ENCODE data around the gene ATP8B4.
"Not testable (repeated sequence)": the region's sequence is repeated elsewhere in the genome, so short reads cannot be mapped to it uniquely, and the experiment has no call there.

Gene ATP8B4

GRCh38 chr15:50119063-50120040 lies at the start of gene ATP8B4:
TSS of gene ATP8B4 (minus strand) at chr15:50119233. CDS start at chr15:50106966, 12,267 bp downstream.
- DNase-seq (ENCODE audit: low read depth): no peak

GRCh38 chr15:50168379-50168778 lies 49.3 kb upstream of the ATP8B4 start:
- no peak for DNase-seq (ENCODE audit: low read depth)

GRCh38 chr15:50167110-50167509 lies 48.1 kb upstream of the ATP8B4 start:
- no peak for DNase-seq (ENCODE audit: low read depth)

GRCh38 chr15:50166216-50166615 lies 47.2 kb upstream of the ATP8B4 start:
- DNase-seq (ENCODE audit: low read depth): no peak

GRCh38 chr15:50164458-50164857 lies 45.4 kb upstream of the ATP8B4 start:
- no peak for DNase-seq (ENCODE audit: low read depth)

GRCh38 chr15:50163719-50164410 lies 44.8 kb upstream of the ATP8B4 start:
- no peak for DNase-seq (ENCODE audit: low read depth)

GRCh38 chr15:50162969-50163718 lies 44.1 kb upstream of the ATP8B4 start:
- peak; percentile 54 for DNase-seq (ENCODE audit: low read depth)

GRCh38 chr15:50158236-50158635 lies 39.2 kb upstream of the ATP8B4 start:
- not testable (repeated sequence) for DNase-seq (ENCODE audit: low read depth)

GRCh38 chr15:50151476-50151875 lies 32.4 kb upstream of the ATP8B4 start:
- DNase-seq (ENCODE audit: low read depth): no peak

- no peak for DNase-seq (ENCODE audit: low read depth)
Measured at GRCh38 chr15:50150851-50151250, 31.8 kb upstream of the ATP8B4 start.

GRCh38 chr15:50150349-50150748 lies 31.3 kb upstream of the ATP8B4 start:
- no peak for DNase-seq (ENCODE audit: low read depth)

GRCh38 chr15:50149090-50149489 lies 30.1 kb upstream of the ATP8B4 start:
- no peak for DNase-seq (ENCODE audit: low read depth)

- no peak for DNase-seq (ENCODE audit: low read depth)
Measured at GRCh38 chr15:50148362-50148963, 29.4 kb upstream of the ATP8B4 start.

- DNase-seq (ENCODE audit: low read depth): no peak
Measured at GRCh38 chr15:50146632-50147031, 27.6 kb upstream of the ATP8B4 start.

- peak; percentile 86 for DNase-seq (ENCODE audit: low read depth)
Measured at GRCh38 chr15:50145451-50145872, 26.4 kb upstream of the ATP8B4 start.

- DNase-seq (ENCODE audit: low read depth): no peak
Measured at GRCh38 chr15:50144341-50145120, 25.5 kb upstream of the ATP8B4 start.

GRCh38 chr15:50143255-50143860 lies 24.3 kb upstream of the ATP8B4 start:
- no peak for DNase-seq (ENCODE audit: low read depth)

- no peak for DNase-seq (ENCODE audit: low read depth)
Measured at GRCh38 chr15:50141856-50142255, 22.8 kb upstream of the ATP8B4 start.

- no peak for DNase-seq (ENCODE audit: low read depth)
Measured at GRCh38 chr15:50140983-50141382, 21.9 kb upstream of the ATP8B4 start.

- no peak for DNase-seq (ENCODE audit: low read depth)
Measured at GRCh38 chr15:50140098-50140497, 21.1 kb upstream of the ATP8B4 start.

- no peak for DNase-seq (ENCODE audit: low read depth)
Measured at GRCh38 chr15:50138391-50138790, 19.4 kb upstream of the ATP8B4 start.
